GM18511 (cell line): Measurements from ENCODE around the gene RPA3.

ENCODE experiments used
- ATAC-seq: cut with Tn5 transposase; IDR thresholded peaks from one replicate; pipeline ENCODE4 v1.9.1; 2021; ENCODE audit warnings: mild to moderate bottlenecking, moderate library complexity; ENCODE audit not compliant: unreplicated experiment

Gene RPA3

DNA sequence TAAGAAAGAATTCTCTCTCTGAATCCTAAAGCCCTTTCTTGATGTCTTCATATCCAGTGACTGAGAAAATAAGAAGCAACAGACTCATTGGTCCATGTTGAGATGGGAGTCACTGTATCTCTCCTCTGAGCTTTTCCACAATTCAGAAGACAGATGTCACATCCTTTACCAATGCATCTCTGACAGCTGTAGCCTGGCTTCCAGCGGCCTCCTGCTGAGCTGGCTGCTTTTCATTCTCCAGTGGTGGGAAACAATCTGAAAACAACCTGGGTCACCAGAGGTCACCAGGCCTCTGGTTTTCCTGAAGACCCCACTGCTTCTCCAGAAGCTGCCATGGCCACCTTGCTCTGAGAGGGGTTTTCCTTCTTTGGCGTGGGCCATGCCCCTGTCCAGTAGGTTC is 18.3 kb upstream of the RPA3 start:
- no peak for ATAC-seq

DNA sequence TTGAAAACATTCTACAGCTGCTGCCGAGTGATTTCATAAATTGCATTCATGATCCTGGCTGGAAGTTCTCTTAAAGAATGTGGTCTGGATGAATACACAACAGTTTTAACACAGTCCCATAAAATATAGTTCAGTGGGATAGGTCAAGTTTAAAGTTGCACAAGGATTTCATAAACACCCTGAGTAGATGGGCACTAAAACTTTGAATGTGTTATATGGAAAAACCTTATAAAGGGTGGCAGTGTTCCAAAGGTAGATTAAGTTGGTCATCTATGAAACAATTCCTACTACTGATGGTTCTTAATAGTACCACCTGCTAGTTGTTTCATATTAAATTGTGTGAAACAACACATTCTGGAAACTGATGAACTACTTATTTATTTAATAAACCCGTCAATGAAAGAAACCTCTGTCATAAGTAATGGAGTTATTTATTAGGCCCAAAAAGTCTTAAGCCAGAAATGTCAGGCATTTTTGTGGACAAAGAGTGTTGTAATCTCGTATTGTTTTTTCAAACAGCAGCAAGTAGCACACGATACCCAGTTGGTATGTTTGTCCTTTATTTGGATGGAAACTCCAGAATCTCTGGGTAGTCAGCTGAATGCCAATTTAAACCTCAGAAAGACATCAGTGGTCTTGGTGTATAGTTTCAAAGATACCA is 14.3 kb upstream of the RPA3 start:
- no peak for ATAC-seq

GRCh38 chr7:7731732-7732131 is 13.3 kb upstream of the RPA3 start:
- ATAC-seq = no peak

- ATAC-seq = peak; percentile 47
Observed at GRCh38 chr7:7720750-7721621, 2.6 kb upstream of the RPA3 start.

GRCh38 chr7:7720193-7720592 is 1.8 kb upstream of the RPA3 start:
- ATAC-seq = no peak

DNA sequence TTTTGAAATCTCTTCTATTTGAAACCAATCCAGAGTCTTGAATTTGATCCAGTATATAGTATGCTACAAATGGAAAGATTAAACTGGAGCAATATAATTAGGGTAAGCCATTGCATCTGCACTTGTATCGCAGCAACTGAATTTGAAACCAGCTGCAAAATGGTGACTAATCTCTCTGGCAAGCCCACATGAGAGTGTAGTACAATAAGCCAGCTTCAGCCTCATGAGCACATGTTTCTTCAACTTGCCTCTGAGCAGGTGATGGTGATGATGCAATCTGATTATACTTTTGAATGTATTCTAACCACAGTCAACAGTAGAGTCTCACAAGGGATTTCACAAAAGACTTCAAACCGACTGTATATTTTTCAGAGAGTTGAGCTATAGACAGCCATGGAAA is 829 bp upstream of the RPA3 start:
- ATAC-seq = peak; percentile 94

DNA sequence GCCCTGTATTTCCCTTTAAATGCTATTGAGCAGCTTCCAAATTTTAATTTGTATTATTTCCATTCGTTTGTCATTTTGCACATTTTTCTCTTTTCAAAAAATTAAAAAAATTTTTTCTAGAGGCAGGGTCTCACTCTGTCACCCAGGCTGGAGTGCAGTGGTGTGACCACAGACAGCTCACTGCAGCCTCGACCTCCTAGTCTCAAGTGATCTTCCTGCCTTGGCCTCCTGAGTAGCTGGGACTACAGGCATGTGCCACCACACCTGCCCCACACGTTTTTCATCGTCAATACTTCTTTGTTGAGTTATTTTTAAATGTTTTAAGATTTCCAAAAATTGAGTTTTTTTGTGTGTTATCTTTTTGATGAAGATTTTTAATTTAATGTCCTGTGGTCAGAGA is 4.7 kb downstream of the RPA3 start:
- no peak for ATAC-seq

GRCh38 chr7:7710469-7710868 is 7.9 kb downstream of the RPA3 start:
- ATAC-seq = no peak

- no peak for ATAC-seq
Observed at GRCh38 chr7:7709291-7709690, 9.1 kb downstream of the RPA3 start.

DNA sequence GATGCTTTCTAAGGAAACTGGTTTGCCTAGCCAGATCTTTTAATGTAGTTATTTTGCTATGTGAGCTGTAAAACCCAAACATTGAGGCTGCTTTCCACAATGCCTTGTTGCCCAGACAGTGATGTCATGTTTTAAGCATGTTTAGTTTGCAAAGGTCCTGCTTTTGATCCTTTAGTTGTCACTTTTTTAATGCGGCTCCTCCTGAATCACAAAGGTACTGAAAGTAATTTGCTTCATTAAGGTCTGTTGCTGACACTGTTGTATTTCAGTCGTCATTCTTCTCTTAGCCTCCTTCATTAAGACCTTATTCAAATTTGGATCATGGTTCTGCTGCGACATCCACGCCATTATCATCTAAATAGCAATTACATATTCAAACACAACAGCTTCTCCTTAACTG is 10.6 kb downstream of the RPA3 start:
- ATAC-seq = no peak

- ATAC-seq = no peak
Observed at GRCh38 chr7:7707246-7707645, 11.2 kb downstream of the RPA3 start.

GRCh38 chr7:7706556-7707172 is 11.7 kb downstream of the RPA3 start:
- no peak for ATAC-seq

- peak; percentile 68 for ATAC-seq
Observed at GRCh38 chr7:7706101-7706511, 12.3 kb downstream of the RPA3 start.

DNA sequence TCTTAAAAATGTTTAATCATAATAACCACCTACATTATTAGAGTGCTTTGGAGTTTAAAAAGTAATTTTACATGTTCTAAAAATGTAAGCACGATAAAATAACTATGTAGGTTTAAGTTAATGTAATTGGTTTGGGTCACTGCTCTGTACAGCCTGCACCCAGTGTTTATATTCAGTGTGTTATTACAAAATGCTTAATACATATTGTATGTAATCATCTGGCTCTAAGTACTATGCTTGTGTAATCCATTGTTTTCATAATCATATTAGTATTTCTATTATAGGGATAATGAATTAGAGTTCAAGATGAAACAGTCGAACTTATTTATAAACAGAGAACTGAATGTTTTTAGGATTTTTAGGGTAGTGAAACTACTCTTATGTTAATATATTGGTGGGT is 13.1 kb downstream of the RPA3 start:
- no peak for ATAC-seq

DNA sequence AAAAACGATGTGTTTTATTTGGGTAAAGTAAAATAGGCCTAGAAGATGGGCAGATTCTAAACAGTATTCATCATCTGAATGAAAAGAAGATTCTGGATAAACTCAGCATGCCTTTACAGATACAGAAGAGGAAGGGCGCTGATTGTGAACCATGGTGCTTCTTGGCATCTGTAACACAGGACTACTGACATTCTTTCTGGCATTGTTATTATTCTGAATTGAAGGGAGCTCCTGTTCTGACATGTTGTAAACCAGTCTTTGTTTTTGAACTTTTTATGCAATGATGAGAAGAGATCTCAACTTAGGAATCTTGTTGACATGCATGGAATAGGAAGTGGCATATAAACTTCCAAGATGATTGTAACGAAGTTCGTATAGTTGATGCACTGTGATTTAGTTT is 13.5 kb downstream of the RPA3 start:
- ATAC-seq = no peak

GRCh38 chr7:7703427-7703826 is 15.0 kb downstream of the RPA3 start:
- ATAC-seq = no peak

- no peak for ATAC-seq
Observed at GRCh38 chr7:7702826-7703225, 15.6 kb downstream of the RPA3 start.

GRCh38 chr7:7701527-7701926 is 16.9 kb downstream of the RPA3 start:
- no peak for ATAC-seq

- ATAC-seq = no peak
Observed at GRCh38 chr7:7699970-7700369, 18.4 kb downstream of the RPA3 start.

GRCh38 chr7:7699380-7699779 is 19.0 kb downstream of the RPA3 start:
- no peak for ATAC-seq

GRCh38 chr7:7698930-7699329 is 19.5 kb downstream of the RPA3 start:
- no peak for ATAC-seq
